IPS DF 19.7 (cell line): ENCODE data around the gene ZMYND8.
A peak's percentile ranks its signal among the peaks of the same experiment; 100 is the strongest.
"Not testable (repeated sequence)": the region's sequence is repeated elsewhere in the genome, so short reads cannot be mapped to it uniquely, and the experiment has no call there.

ENCODE experiments used
- DNase-seq: peaks from one replicate; pipeline ENCODE4 v3.0.0-alpha.2; 2013; ENCODE audit warnings: low read depth, low spot score

ZMYND8 gene

GRCh38 chr20:47286681-47287080, 69.8 kb downstream of the ZMYND8 start:
- DNase-seq = no peak

DNA sequence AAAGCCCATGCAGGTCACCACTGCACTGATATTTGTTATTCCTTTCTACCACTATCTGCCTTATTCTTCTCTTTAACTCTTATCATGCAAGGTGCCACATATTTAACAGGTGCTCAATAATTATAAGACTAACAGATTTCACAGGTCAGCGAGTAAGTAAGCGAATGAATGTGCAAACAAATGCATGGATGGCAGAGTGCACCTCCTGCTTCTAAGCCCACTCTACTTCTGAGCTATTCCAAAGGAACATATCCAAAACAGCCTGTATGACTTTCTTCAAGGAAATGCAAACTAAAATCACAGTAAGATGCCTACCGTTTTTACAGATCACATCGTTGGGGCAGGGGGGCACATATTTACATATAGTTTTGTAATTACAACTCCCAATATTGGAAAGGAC, 71.3 kb downstream of the ZMYND8 start:
- DNase-seq = no peak

DNA sequence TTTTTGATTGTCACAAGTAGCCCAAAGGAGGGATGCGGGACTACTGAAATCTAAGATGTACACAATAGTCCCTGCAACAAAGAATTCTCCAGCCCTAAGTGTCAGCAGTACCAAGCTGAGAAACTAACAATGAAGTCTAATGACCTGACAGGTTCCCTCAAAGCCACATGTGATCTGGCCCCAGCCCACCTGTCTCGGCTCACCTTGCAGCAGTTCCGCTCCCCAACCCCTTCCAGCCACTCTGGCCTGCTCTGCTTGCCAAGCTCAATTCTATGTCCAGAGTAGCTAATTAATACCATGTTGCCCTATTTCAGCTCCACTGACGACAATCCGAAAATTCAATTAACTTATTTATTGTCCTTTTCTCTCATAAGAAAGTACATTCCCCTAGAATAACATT, 72.1 kb downstream of the ZMYND8 start:
- DNase-seq = no peak

GRCh38 chr20:47283411-47283810, 73.1 kb downstream of the ZMYND8 start:
- no peak for DNase-seq

DNA sequence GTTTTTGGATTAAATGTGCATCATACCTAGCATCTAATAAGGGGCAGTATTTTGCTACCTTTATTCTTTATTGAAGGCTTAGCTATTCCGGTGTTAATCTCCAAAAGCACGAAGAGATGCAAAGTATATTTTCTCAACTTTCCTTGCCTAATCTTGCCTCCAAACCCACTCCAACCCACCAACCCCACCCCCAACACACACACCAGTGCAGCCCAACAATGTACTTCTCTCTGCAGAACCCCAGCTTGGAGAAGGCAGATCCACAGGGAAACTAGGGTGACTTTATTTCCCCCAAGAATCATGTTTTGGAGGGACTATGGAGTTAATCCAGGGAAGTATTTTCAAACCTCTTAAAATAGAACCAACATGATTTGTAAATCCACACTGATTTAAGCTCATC, 73.6 kb downstream of the ZMYND8 start:
- no peak for DNase-seq

GRCh38 chr20:47281376-47281775, 75.1 kb downstream of the ZMYND8 start:
- no peak for DNase-seq

DNA sequence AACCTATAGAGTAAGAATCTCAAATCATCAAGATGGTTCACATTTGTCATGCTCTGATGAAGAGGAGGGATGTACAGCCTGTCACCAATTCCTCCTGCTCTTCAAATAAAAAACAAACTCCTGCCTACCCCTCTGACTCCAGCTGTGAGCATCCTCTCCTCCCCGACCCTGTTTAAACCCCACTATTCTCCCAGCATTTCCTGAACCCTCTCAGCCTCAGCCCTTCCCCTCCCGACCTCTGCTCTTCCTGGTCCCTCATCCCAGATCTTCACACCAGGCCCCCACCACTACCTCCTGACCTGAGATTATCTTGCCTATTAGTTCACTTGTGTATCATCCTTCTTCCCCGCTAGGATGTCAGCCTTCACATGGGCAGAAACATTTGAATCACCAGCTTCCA, 75.8 kb downstream of the ZMYND8 start:
- DNase-seq = no peak

DNA sequence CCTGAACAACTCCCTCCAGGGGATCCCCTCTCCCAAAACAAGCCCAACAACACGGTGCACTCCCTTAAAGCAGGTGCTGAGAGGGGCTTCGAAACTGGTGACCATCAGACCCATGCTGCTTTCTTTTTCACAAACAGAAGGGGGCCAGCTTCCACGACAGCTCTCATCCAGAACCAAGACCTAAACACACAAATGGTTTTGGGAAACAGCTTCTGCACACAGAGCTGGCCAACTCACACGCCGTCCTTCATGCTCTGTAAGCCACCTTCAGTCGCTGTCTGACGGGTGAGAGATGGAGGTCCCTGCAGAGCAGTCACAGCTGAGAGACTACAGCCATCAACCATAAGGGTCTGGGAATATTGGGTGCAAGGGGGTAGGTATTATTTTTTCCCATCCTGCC, 76.3 kb downstream of the ZMYND8 start:
- no peak for DNase-seq

GRCh38 chr20:47278907-47279348, 77.6 kb downstream of the ZMYND8 start:
- DNase-seq = no peak

DNA sequence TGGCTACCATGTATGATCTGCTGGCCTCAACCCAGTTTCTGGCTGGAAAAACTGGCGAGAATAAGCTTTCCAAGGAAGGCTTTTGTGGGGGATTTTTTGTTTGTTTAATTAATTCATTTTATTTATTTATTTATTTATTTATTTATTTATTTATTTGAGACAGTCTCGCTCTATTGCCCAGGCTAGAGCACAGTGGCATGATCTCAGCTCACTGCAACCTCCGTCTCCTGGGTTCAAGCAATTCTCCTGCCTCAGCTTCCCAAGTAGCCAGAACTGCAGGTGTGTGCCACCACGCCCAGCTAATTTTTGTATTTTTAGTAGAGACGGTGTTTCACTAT, 79.0 kb downstream of the ZMYND8 start:
- not testable (repeated sequence) for DNase-seq

- no peak for DNase-seq
Measured at GRCh38 chr20:47276851-47277534, 79.5 kb downstream of the ZMYND8 start.

GRCh38 chr20:47276251-47276650, 80.2 kb downstream of the ZMYND8 start:
- DNase-seq = no peak

GRCh38 chr20:47275548-47275947, 81.0 kb downstream of the ZMYND8 start:
- DNase-seq = no peak

DNA sequence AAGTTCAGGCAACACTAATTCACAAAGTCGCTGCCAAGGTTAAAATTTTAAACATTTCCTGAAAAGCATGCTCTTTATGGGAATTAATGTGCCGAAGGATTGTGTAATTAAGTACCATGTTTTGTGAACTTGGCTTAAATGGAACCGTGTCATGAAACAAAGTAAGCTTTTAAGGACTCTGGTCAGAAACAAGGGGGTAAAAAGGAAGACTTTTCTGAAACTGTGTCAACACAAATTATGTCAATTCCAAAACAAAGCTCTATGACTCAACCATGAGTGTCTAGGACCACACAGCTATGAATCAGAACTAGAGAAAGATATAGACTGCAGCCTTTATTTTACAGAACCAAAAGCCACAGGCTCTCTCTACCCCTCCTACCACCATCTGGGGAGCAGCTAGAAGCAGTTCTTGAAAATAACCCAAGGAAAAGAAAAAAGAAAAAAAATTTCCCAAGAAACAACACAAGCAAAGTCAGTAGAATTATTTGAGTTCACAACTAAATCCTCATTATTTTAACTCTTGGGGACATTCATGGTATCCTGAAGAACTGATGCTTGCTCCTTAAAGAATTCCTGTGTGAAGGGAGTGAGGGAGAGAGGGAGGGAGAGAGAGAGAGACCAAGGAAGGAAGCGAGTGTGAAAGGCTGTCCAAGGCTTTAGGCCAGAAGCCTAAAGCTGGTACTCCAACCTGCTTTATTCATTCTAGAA, 81.9 kb downstream of the ZMYND8 start:
- DNase-seq = no peak

DNA sequence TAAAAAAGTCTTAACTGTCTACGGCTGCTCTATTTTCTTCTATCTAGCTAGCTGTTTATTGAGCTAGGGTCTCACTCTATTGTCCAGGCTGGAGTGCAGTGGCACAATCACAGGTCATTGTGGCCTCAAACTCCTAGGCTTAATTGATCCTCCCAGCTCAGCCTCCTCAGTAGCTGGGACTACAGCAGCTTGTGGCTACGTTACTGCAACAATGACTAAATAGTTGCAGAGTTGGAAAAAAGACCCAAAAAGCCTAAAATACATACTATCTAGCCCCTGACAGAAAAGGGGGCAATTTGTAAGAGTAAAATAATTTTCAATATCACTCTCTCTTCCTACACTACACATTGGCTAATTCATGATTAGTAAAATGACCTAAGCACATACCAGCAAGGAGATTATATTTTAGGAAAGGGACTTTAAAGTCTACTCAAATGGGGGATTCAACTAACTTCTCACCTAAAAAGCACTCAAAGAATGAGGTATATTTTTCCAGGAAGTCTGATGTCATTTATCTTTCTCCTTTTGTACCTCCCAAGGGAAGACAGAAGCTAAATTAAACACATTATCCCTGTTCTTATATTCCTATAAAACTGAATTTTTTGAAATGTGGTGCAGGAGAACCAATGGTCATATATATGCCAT, 82.8 kb downstream of the ZMYND8 start:
- DNase-seq = no peak

DNA sequence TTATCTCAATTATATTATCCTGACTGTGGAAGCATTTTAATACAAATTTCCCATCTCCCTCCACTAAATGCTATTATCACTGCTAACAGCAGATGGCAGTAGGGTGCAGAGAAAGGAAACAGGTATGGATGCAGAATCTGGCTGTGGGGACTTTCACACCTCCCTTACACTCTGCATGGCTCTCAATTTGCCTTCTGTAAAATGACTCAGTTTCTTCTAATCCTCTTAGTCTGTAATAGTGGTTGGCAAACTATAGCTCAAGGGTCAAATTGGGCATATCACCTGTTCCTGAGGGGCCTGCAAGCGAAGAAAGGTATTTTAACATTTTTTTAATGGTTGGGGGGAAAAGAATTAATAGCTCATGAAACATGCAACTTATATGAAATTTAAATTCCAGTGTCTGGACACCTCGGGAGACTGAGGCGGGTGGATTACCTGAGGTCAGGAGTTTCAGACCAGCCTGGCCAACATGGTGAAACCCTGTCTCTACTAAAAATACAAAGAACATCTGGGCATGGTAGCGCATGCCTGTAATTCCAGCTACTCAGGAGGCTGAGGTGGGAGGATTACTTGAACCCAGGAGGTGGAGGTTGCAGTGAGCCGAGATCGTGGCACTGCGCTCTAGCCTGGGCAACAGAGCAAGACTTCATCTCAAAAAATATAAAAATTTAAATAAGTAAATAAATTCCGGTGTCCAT, 83.5 kb downstream of the ZMYND8 start:
- DNase-seq = peak; percentile 25

GRCh38 chr20:47271046-47271615, 85.4 kb downstream of the ZMYND8 start:
- no peak for DNase-seq

DNA sequence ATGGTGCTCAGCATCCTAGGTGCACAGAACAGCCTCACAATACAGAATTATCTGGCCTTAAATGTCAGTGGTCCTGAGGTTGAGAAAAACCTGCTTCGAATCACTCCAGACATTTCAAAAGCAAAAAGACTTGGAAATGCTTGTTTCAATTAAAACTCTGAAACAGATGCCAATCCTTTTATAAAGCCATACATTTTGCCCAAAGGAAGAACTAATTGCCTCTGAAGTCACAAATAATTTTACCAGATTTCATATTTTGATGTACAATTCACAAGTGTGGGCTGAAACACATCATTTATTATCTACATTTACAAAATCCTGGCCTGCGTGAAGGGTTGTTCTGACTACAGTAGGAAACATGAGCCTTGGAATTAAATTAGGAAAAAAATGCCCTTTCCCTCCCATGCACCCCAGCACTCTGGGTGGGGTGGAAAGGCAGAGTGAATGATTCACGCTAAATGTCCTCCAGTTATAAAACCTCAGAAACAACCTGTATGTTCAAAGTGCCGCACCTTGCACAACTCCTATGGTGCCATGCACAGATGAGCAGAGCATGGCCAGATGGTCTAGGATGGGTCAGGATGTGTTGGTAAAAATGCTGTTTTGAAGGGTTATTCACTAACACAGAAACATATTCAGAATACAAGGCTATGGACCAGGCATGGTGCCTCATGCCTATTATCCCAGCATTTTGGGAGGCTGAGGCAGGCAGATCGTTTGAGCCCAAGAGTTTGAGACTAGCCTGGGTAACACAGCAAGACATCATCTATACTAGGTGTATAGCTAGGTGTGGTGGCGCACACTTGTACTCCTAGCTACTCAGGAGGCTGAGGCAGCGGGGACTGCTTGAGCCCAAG, 87.0 kb downstream of the ZMYND8 start:
- no peak for DNase-seq

DNA sequence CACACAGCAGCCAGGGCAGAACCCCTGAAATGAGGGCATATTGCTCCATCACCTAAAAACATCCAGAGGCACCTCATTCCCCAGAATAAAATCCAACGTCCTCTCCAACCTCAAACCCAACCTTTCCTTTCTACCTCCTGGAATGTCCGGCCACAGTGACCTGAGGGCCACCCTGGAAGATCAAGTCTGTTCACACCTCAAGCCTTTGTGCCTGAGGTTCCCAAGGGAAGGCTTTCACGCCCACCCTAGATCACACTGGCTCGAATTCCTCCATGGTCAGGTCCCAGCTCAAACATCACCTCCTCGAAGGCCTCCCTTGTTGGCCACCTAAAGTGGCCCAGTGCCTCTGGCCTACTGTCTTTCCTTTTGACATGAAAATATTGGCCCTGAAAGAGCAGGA, 88.9 kb downstream of the ZMYND8 start:
- DNase-seq = no peak

DNA sequence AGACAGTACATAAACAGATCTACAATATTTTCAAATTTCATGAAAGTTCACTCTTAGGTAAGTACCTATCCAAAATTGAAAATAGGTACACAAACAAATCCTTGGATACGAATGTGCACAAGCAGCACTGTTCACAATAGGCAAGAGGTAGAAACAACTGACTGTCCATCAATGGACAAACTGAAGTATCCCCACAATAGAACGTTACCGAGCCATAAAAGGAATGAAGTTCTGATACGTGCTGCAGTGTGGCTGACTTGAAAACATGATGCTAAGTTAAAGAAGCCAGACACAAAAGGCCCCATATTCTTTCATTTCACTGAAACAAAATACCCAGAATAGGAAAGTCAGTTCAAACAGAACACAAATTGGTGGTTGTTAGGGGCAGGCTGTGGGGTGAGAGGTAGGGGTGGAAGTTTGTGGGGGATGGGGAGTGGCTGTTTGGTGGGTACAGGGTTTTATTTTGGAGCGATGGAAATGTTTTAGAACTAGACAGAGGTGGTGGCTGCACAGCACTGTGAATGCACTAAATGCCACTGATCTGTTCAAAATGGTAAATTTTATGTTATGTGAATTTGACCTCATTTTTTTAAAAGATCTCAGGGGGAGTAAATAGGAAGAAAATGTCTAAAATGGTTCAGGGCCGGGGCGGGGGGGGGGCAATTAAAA, 89.5 kb downstream of the ZMYND8 start:
- DNase-seq = no peak

GRCh38 chr20:47265984-47266383, 90.5 kb downstream of the ZMYND8 start:
- no peak for DNase-seq
